ENCODE measurements around the gene TSNAXIP1. TPM values are rescaled to one million over a fixed set of nuclear protein-coding genes. Genes with fewer than 3 reads are reported as not detected.
A peak's percentile ranks its signal among the peaks of the same experiment; 100 is the strongest.

TSNAXIP1 gene
- total and polyA plus RNA-seq, 12 donors = 0.15 to 1.2 (median 0.56) TPM

DNA sequence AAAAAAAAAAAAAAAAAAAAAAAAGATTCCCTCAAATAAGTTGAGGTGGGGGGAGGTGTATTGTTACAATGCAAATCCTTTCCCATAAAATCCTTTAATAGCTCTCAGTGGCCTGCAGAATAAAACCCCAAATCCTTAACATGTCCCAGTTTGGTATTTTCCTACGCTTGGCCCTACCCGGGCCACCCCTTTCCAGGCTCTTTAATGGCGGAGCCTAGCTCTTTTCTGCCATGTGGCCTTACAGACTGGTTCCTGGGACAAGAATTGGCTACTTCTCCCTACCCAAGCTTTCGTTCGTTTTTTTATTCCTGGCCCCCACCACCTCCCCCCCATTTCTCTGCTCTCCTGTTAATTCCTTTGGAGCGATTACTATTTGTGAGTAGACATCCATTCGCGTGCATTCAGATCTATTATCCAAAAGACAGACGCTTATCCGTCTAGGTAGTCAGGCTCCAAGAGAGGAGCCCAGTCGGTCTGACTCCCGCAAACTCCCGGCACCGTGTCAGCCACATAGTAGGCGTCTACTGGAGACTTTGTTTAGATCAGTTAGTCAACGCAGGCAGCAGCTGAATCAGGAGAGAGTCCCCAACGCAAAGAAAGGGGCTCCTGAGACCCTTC is 34.6 kb downstream of the TSNAXIP1 start:
- H3K4me3 ChIP-seq = peak overlapping the region; percentile 54 to 96 (median 89)
- H3K4me1 ChIP-seq = peaks cover 17 to 46% (median 42%) of the 10 kb centered on the region in 9 donors
- no peaks in the 10 kb centered on the region for H3K36me3 ChIP-seq
- no peaks in the 10 kb centered on the region for H3K27me3 ChIP-seq
- TF ChIP-seq, protein P1, sequence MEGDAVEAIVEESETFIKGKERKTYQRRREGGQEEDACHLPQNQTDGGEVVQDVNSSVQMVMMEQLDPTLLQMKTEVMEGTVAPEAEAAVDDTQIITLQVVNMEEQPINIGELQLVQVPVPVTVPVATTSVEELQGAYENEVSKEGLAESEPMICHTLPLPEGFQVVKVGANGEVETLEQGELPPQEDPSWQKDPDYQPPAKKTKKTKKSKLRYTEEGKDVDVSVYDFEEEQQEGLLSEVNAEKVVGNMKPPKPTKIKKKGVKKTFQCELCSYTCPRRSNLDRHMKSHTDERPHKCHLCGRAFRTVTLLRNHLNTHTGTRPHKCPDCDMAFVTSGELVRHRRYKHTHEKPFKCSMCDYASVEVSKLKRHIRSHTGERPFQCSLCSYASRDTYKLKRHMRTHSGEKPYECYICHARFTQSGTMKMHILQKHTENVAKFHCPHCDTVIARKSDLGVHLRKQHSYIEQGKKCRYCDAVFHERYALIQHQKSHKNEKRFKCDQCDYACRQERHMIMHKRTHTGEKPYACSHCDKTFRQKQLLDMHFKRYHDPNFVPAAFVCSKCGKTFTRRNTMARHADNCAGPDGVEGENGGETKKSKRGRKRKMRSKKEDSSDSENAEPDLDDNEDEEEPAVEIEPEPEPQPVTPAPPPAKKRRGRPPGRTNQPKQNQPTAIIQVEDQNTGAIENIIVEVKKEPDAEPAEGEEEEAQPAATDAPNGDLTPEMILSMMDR (IDR thresholded peaks at IDR 0.05) = no peak
- no peak for DNase-seq
- ATAC-seq = peak in 4 of 8 donors; percentile 1 to 5 (median 2)
- intact Hi-C loops (cut with DNase I) = loop anchor here in 5 of 10 donors (5.0 to 10.0 kb wide), 6 partner anchors 34 to 317 kb away; partner anchors contain the start of genes RANBP10 (in 2 of the 5), TSNAXIP1 (in 2 of the 5), CTCF (in 1 of the 5) and PSKH1 (in 1 of the 5)
- peak overlapping the region; percentile 96 to 100 (median 100) for H3K27ac ChIP-seq
- no peaks in the 10 kb centered on the region for H3K9me3 ChIP-seq
- 39 to 47% methylated on average over 17 of the region's 17 CpGs for WGBS, 2 donors

DNA sequence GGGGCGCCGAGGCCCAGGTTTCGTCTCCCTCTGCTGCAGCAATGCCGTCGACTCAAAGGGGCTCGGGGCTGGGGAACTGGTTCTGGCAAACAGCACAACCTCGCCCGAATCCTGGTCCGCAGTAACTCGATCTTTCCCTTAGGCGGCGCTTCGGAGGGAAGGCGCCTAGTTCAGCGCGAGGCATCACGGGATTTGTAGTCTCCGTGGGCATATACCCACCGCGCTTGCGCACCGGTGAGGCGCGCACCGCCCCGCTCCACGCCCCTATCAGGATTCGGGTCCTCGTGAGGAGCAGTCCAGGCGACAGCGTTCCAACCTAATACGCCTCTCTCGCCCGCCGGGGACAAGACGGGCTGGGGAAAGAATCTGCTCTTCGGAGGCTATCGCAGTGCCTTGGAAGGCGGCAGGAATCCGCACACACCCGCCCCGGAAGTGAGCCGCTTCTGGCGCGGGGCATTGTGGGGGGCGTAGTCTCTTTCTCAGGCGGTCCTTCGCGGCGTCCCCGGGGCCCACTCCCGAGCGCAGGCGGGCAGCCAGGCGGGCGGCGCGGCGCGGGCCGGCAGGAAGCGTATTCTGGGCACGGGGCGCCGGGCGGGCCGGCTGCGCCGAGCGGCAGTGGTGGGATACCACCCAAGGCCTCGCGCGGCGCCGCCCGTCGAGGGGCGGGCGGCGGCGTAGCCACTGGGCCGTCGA is 35.3 kb downstream of the TSNAXIP1 start, which contains the start of gene THAP11:
TSS of gene THAP11 (plus strand) at position 505 of the 693 bp plus-strand sequence. CDS start 235 bp downstream, outside the sequence.
- ATAC-seq = peak; percentile 76 to 90 (median 80)
- peak; percentile 92 to 95 for DNase-seq
- TF ChIP-seq, protein P1 (IDR thresholded peaks at IDR 0.05) = peak; percentile 76 to 91 (median 85)
- Histone ChIP-seq H3K27me3 (no peaks in the 10 kb centered on the region), H3K27ac (peak within 1 kb of the TSS; percentile 96 to 100 (median 100)), H3K4me3 (peak within 1 kb of the TSS; percentile 57 to 96 (median 89)), H3K4me1 (peaks cover 17 to 46% (median 42%) of the 10 kb centered on the region in 9 donors), H3K36me3 (no peaks in the 10 kb centered on the region), H3K9me3 (no peaks in the 10 kb centered on the region)
- intact Hi-C loops (cut with DNase I) = loop anchor here in 5 of 10 donors (2.0 to 10.0 kb wide), 7 partner anchors 31 to 317 kb away; partner anchors contain the start of genes RANBP10 (in 2 of the 5), TSNAXIP1 (in 2 of the 5), CTCF (in 1 of the 5) and EDC4 (in 1 of the 5)
- WGBS, 2 donors = 0% methylated on average over 70 to 83 of the region's 83 CpGs

DNA sequence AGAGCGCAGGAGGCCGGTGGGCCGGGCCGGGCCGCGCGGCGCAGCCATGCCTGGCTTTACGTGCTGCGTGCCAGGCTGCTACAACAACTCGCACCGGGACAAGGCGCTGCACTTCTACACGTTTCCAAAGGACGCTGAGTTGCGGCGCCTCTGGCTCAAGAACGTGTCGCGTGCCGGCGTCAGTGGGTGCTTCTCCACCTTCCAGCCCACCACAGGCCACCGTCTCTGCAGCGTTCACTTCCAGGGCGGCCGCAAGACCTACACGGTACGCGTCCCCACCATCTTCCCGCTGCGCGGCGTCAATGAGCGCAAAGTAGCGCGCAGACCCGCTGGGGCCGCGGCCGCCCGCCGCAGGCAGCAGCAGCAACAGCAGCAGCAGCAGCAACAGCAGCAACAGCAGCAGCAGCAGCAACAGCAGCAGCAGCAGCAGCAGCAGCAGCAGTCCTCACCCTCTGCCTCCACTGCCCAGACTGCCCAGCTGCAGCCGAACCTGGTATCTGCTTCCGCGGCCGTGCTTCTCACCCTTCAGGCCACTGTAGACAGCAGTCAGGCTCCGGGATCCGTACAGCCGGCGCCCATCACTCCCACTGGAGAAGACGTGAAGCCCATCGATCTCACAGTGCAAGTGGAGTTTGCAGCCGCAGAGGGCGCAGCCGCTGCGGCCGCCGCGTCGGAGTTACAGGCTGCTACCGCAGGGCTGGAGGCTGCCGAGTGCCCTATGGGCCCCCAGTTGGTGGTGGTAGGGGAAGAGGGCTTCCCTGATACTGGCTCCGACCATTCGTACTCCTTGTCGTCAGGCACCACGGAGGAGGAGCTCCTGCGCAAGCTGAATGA is 36.0 kb downstream of the TSNAXIP1 start:
- H3K9me3 ChIP-seq = no peaks in the 10 kb centered on the region
- peak overlapping the region; percentile 96 to 100 (median 100) for H3K27ac ChIP-seq
- DNase-seq (peak; percentile 51 to 67), ATAC-seq (peak in 6 of 8 donors; percentile 0 to 23 (median 4))
- no peaks in the 10 kb centered on the region for H3K27me3 ChIP-seq
- intact Hi-C loops (cut with DNase I) = loop anchor here in 5 of 10 donors (2.0 to 10.0 kb wide), 7 partner anchors 30 to 318 kb away; partner anchors contain the start of genes RANBP10 (in 2 of the 5), TSNAXIP1 (in 2 of the 5), CTCF (in 1 of the 5) and EDC4 (in 1 of the 5)
- peaks cover 17 to 51% (median 45%) of the 10 kb centered on the region in 9 donors for H3K4me1 ChIP-seq
- peak overlapping the region; percentile 57 to 96 (median 89) for H3K4me3 ChIP-seq
- 0% methylated on average over 55 to 67 of the region's 67 CpGs for WGBS, 2 donors
- TF ChIP-seq, protein P1 (IDR thresholded peaks at IDR 0.05) = peak in 6 of 9 donors; percentile 10 to 47 (median 36)
- no peaks in the 10 kb centered on the region for H3K36me3 ChIP-seq
